HFF-Myc (cell line): Measurements from ENCODE around the gene PLPP6.

Experiments
- DNase-seq: peaks from one replicate; pipeline ENCODE4 v3.0.0-alpha.2; 2011; ENCODE audit warnings: low read depth; ENCODE audit errors: extremely low read depth
- H3K4me3 ChIP-seq: replicated peaks from 2 replicates; pipeline ENCODE4 v1.5.1; 2011; ENCODE audit warnings: low read depth, mild to moderate bottlenecking, control low read depth, low read length
- TF ChIP-seq, protein P1 (sequence below): IDR thresholded peaks from 2 replicates; pipeline ENCODE4 v1.5.1; 2012; ENCODE audit warnings: mild to moderate bottlenecking, low read depth, low read length, control low read depth; ENCODE audit errors: missing control alignments

PLPP6 gene

DNA sequence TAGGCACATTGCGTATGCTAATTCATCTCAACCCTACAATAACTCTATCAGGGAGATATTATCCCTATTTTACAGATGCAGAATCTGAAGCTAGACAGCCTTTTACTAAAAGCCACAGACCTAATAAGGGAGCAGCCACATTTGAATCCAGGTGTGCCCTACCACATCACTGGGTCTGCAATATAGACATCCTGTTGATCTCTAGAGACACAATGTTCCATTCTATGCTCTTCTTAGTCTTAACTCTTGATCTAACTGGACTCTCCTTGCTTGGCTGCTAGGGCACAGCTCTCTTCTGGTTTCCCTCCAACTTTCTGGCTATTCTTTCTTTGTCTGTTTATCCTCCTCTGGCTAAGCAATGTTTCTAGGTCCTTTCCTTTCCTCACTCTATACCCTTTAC is 5.6 kb downstream of the PLPP6 start:
- no peak for DNase-seq
- TF ChIP-seq, protein P1, sequence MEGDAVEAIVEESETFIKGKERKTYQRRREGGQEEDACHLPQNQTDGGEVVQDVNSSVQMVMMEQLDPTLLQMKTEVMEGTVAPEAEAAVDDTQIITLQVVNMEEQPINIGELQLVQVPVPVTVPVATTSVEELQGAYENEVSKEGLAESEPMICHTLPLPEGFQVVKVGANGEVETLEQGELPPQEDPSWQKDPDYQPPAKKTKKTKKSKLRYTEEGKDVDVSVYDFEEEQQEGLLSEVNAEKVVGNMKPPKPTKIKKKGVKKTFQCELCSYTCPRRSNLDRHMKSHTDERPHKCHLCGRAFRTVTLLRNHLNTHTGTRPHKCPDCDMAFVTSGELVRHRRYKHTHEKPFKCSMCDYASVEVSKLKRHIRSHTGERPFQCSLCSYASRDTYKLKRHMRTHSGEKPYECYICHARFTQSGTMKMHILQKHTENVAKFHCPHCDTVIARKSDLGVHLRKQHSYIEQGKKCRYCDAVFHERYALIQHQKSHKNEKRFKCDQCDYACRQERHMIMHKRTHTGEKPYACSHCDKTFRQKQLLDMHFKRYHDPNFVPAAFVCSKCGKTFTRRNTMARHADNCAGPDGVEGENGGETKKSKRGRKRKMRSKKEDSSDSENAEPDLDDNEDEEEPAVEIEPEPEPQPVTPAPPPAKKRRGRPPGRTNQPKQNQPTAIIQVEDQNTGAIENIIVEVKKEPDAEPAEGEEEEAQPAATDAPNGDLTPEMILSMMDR = no peak
- no peak overlapping the region for H3K4me3 ChIP-seq

DNA sequence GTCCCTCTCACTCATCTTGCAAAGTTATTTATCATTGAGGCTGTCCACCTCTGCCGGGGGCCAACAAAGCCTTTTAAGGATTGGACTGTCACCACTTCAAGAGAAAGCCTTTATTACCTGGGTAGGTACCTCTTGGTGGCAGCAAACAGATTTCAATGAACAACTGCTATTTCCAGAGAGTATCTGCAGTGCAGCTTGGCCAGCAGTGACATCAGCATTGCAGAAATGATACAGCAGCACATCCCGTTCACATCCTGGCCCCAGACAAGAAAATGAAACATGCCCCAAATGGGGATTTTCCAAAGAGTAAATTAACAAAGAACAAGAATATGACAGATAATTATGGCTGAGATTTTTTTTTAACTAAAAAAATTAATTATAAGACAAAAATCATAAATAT is 6.5 kb downstream of the PLPP6 start:
- H3K4me3 ChIP-seq = no peak overlapping the region
- no peak for DNase-seq
- TF ChIP-seq, protein P1 = no peak

DNA sequence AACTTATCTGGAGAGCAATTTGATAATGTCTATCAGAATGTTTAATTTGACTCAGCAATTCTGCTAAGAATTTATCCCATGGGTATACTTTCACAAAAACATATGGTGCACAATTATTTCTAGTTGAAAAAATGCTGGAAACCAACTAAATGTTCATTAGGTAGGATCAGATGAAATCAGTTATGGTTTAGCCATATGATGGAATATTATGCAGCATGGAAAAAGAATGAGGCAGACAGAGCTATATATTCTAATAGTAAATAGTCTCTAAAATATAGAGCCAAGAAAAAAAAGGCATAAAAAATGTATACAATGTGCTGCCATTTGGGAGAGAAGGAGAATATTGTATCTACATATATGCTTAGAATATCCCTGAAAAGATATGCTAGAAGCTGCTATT is 7.8 kb downstream of the PLPP6 start:
- no peak for DNase-seq
- H3K4me3 ChIP-seq = no peak overlapping the region
- TF ChIP-seq, protein P1 = no peak

DNA sequence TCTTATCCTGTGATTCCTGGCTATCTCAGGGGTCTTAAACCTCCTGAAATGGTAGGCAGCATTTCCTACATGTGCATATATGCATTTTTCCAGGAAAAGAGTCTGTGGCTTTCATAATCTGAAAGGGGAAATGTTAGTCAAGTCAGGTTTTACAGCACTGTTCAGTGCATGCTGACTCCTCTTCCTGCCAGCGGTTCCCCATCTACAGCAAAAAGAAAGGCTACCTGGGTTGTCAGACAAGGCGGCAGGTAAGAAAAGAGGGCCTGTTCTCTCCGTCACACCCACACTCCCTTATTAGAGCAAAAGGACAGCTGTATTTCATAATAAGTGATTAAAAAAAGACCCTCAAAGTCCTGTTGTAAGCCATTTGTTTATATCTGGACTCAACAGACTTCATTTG is 8.5 kb downstream of the PLPP6 start:
- no peak overlapping the region for H3K4me3 ChIP-seq
- DNase-seq = no peak

DNA sequence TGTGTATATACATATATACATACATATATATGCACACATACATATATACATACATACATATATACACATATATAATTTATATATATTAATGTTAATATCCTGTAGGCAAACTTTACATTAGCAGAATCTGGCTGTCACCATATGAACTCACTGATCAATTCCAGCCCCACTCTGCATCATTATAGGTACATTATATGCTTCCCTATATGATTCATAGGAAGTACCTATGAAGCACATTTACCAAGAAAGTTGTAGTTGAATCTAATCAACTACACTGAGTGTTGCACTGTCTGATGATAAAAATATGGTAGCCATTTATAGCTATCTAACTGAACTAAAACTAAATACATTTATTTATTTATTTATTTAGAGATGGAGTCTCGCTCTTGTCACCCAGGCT is 9.6 kb downstream of the PLPP6 start:
- no peak for DNase-seq
- H3K4me3 ChIP-seq = no peak overlapping the region
- TF ChIP-seq, protein P1 = no peak

More for the DNA sequence above, 8.5 kb downstream of the PLPP6 start:
- TF ChIP-seq, protein P1 = no peak

DNA sequence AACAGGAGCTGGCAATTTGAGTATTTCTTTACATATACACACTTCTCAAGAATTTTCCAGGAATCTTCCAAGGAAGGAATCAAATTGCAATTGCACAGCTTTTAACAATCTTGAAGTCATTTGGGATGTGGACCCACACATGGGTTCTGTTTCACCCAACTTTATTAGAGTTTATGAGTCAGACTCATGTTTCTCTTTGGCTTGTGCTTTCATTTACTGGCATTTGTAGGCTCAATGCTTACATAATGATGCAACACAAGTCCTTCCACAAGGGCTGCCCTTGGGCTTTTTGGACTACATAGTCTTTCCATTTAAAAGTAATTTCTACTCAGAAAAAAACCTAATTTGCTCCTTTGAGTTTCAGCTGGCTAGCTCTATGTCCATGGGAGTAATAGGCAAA is 12.7 kb downstream of the PLPP6 start:
- TF ChIP-seq, protein P1 = no peak
- DNase-seq = peak; percentile 94
- no peak overlapping the region for H3K4me3 ChIP-seq

DNA sequence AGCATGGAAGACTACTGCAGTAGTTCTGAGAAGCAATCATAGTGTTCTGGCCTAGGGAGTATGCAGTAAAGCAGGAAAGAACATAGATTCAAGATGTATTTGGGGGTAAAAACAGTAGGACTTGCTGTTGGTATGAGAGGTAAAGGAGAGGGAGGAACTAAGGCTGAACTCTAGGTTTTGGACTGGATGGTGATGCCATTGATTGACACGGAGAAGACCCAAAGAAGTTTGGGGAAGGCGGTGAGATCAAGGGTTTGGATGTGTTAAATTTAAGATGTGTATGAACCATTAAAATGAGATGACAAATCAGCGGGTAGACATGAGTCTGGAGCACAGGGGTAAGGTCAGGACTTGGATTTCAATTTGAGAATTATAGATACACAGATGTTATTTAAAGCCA is 15.3 kb downstream of the PLPP6 start:
- TF ChIP-seq, protein P1 = no peak
- H3K4me3 ChIP-seq = no peak overlapping the region
- DNase-seq = no peak
